Bronchial epithelial cell (primary cell): Measurements from ENCODE around the gene EPB41L4A. TPM values are rescaled to one million over a fixed set of nuclear protein-coding genes. Genes with fewer than 3 reads are reported as not detected.
A peak's percentile ranks its signal among the peaks of the same experiment; 100 is the strongest.
"Not testable (repeated sequence)": the region's sequence is repeated elsewhere in the genome, so short reads cannot be mapped to it uniquely, and the experiment has no call there.

Experiments
- DNase-seq: peaks from one replicate; pipeline ENCODE4 v3.0.0-alpha.2; 2010; ENCODE audit warnings: low read depth
- FAIRE-seq: peaks from 2 replicates; lab custom pipeline; 2011; peaks lifted over from hg19 to GRCh38; lab: Jason Lieb, UNC
- H3K27me3 ChIP-seq: 2 replicates; pipeline ENCODE4 v1.5.1; 2011; ENCODE audit warnings: low read length; ENCODE audit not compliant: control insufficient read depth, insufficient read depth
- H3K36me3 ChIP-seq: 2 replicates; pipeline ENCODE4 v1.5.1; 2011; ENCODE audit warnings: low read length; ENCODE audit not compliant: control insufficient read depth, insufficient read depth
- H3K4me3 ChIP-seq: 2 replicates; pipeline ENCODE4 v1.5.1; 2011; ENCODE audit warnings: mild to moderate bottlenecking, low read depth, low read length, control low read depth
- total RNA-seq: library from RNA; depleted of rRNA; stranded (reverse); fragments of >200 nt; gene quantifications from 2 replicates; pipeline ENCODE4 v1.2.1, GENCODE V29; 2014
- TF ChIP-seq, protein P1 (sequence below): IDR thresholded peaks from 2 replicates; pipeline ENCODE4 v1.5.1; 2011; ENCODE audit warnings: mild to moderate bottlenecking, moderate library complexity, low read length, control low read depth, inconsistent platforms; ENCODE audit not compliant: insufficient read depth, severe bottlenecking

Gene EPB41L4A, protein sequence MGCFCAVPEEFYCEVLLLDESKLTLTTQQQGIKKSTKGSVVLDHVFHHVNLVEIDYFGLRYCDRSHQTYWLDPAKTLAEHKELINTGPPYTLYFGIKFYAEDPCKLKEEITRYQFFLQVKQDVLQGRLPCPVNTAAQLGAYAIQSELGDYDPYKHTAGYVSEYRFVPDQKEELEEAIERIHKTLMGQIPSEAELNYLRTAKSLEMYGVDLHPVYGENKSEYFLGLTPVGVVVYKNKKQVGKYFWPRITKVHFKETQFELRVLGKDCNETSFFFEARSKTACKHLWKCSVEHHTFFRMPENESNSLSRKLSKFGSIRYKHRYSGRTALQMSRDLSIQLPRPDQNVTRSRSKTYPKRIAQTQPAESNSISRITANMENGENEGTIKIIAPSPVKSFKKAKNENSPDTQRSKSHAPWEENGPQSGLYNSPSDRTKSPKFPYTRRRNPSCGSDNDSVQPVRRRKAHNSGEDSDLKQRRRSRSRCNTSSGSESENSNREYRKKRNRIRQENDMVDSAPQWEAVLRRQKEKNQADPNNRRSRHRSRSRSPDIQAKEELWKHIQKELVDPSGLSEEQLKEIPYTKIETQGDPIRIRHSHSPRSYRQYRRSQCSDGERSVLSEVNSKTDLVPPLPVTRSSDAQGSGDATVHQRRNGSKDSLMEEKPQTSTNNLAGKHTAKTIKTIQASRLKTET
- total RNA-seq, result 5.3 and 8.3 TPM in 2 replicates

DNA sequence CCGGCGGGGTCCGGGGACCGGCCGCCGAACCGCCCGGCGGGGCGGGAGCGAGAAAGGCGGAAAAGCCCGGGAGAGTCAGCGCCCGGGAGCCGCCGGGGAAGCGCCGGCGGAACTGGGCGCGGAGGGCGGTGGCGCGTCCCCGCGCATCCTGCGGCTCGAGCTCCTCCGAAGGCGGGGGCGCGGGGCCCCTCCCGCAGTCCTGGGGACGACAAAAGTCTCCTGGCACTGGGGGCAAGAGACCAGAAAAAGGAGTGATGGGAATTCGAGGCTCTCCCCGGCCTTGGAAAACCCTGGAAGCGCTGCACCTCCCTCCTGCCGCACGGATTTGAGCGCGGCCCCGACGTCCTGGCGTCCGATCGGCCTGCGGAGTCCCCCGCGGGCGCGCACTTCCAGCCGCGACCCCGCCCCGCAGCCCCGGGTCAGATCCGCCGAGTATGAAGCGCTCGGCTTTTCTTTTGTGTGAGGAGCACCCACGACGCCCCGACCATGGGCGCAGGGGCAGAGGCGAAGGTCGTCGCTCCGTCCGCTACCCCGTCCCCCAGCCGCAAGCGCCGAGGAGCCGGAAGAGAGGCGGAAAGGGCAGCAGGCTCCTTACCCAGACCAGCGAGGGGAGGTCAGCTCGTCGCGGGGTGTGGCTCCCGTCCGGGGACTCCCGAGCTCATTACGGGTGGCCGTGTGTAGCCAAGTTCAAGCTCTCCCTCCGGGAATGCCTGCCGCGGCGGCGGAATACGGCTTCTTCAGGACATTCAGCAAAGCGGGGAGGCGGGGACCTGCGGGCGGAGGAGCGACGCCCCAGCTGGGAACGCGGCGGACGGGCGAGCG, at the start of gene EPB41L4A:
Gene EPB41L4A, minus strand, starts transcription at position 114 of the 822 bp plus-strand sequence. CDS start 238 bp downstream, outside the sequence.
- no peak for FAIRE-seq
- TF ChIP-seq, protein P1, sequence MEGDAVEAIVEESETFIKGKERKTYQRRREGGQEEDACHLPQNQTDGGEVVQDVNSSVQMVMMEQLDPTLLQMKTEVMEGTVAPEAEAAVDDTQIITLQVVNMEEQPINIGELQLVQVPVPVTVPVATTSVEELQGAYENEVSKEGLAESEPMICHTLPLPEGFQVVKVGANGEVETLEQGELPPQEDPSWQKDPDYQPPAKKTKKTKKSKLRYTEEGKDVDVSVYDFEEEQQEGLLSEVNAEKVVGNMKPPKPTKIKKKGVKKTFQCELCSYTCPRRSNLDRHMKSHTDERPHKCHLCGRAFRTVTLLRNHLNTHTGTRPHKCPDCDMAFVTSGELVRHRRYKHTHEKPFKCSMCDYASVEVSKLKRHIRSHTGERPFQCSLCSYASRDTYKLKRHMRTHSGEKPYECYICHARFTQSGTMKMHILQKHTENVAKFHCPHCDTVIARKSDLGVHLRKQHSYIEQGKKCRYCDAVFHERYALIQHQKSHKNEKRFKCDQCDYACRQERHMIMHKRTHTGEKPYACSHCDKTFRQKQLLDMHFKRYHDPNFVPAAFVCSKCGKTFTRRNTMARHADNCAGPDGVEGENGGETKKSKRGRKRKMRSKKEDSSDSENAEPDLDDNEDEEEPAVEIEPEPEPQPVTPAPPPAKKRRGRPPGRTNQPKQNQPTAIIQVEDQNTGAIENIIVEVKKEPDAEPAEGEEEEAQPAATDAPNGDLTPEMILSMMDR, result no peak
- H3K27me3 ChIP-seq, result no peaks in the 10 kb centered on the region

DNA sequence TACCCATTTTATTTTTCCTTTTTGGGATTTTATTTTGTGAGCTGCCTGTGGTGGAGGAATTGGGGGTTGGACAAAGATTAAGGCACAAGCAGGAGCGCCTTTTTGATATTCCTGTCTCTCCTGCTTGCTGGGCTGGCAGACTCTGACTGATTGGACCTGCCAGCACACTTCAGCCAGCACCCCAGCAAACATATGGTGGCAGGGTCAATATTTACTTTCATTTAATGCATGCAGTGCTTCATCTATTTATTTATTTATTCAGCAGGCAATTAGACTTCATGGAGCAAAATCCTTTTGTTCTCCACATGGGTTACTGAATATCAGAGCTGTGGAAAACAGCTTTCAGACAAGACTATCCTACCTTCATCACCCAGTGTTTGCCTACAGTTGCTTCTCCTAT, 48.4 kb upstream of the EPB41L4A start:
- H3K4me3 ChIP-seq, result no peak overlapping the region
- FAIRE-seq (no peak), DNase-seq (no peak)
- TF ChIP-seq, protein P1, result no peak
- no peaks in the 10 kb centered on the region for H3K27me3 ChIP-seq
- H3K36me3 ChIP-seq, result no peaks in the 10 kb centered on the region

More for the DNA sequence above, at the start of gene EPB41L4A:
- no peaks in the 10 kb centered on the region for H3K36me3 ChIP-seq
- H3K4me3 ChIP-seq, result peak within 1 kb of the TSS; percentile 98
- DNase-seq, result peak; percentile 51

DNA sequence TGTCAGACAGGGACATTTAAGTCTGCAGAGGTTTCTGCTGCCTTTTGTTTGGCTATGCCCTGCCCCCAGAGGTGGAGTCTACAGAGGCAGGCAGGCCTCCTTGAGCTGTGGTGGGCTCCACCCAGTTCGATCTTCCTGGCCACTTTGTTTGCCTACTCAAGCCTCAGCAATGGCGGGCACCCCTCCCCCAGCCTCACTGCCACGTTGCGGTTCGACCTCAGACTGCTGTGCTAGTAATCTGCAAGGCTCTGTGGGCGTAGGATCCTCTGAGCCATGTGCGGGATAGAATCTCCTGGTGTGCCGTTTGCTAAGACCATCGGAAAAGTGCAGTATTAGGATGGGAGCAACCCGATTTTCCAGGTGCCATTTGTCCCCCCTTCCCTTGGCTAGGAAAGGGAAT, 47.2 kb upstream of the EPB41L4A start:
- H3K27me3 ChIP-seq, DNase-seq, H3K4me3 ChIP-seq, H3K36me3 ChIP-seq, FAIRE-seq: not testable (repeated sequence)

DNA sequence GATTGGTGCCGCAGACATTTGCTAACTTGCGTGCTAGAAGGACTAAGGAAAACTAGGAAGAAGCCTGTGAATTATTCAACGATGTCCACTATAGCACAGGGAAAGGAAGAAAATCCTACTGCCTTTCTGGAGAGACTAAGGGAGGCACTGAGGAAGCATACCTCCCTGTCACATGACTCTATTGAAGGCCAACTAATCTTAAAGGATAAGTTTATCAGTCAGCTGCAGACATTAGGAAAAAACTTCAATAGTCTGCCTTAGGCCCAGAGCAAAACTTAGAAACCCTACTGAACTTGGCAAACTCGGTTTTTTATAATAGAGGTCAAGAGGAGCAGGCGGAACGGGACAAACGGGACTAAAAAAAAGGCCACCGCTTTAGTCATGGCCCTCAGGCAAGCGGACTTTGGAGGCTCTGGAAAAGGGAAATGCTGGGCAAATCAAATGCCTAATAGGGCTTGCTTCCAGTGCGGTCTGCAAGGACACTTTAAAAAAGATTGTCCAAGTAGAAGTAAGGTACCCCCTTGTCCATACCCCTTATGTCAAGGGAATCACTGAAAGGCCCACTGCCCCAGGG, 28.2 kb upstream of the EPB41L4A start:
- not testable (repeated sequence) for H3K4me3 ChIP-seq, FAIRE-seq, H3K27me3 ChIP-seq, H3K36me3 ChIP-seq, DNase-seq

DNA sequence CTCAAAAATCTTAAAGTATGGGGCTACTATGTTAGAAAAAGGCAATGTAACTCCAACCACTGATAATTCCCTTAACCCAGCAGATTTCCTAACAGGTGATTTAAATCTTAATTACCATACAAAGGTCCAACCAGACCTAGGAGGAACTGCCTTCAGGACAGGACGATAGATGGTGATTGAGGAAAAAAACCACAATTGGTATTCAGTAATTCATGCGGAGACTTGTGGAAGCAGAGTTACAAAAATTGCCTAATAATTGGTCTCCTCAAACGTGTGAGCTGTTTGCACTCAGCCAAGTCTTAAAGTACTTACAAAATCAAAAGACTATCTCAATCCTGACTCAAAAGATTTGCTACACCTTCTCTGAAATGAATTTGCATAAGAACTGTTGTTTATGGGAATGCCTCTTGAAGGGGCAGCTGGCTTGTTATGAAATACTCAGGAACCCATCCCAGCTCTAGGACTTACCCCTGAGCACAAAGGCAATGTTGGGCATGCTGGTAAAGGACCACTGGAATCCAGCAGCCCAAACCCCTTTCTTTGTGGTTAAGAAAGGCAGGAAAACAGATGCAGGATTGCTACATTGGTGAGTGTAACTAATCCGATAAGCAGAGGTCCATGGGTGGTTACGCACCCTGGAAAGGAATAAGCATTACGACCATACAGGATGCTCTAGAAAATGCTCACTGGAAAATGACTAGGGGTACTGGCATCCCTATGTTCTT, 26.7 kb upstream of the EPB41L4A start:
- FAIRE-seq (no peak), DNase-seq (peak; percentile 72)
- no peak overlapping the region for H3K4me3 ChIP-seq
- no peaks in the 10 kb centered on the region for H3K36me3 ChIP-seq
- peaks cover 2% of the 10 kb centered on the region for H3K27me3 ChIP-seq
- TF ChIP-seq, protein P1, result no peak

DNA sequence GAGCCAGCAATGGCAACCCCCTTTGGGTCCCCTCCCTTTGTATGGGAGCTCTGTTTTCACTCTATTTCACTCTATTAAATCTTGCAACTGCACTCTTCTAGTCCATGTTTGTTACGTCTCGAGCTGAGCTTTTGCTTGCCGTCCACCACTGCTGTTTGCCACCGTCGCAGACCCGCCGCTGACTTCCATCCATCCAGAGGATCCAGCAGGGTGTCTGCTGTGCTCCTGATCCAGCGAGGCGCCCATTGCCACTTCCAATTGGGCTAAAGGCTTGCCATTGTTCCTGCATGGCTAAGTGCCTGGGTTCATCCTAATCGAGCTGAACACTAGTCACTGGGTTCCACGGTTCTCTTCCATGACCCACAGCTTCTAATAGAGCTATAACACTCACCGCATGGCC, 24.9 kb upstream of the EPB41L4A start:
- not testable (repeated sequence) for FAIRE-seq, H3K27me3 ChIP-seq, DNase-seq, H3K4me3 ChIP-seq, H3K36me3 ChIP-seq
